ENCODE data around the gene ADD1. TPM values are rescaled to one million over a fixed set of nuclear protein-coding genes. Genes with fewer than 3 reads are reported as not detected.

The ADD1 gene
- total RNA-seq, 1 experiment from 2014 or later = 121 TPM

DNA sequence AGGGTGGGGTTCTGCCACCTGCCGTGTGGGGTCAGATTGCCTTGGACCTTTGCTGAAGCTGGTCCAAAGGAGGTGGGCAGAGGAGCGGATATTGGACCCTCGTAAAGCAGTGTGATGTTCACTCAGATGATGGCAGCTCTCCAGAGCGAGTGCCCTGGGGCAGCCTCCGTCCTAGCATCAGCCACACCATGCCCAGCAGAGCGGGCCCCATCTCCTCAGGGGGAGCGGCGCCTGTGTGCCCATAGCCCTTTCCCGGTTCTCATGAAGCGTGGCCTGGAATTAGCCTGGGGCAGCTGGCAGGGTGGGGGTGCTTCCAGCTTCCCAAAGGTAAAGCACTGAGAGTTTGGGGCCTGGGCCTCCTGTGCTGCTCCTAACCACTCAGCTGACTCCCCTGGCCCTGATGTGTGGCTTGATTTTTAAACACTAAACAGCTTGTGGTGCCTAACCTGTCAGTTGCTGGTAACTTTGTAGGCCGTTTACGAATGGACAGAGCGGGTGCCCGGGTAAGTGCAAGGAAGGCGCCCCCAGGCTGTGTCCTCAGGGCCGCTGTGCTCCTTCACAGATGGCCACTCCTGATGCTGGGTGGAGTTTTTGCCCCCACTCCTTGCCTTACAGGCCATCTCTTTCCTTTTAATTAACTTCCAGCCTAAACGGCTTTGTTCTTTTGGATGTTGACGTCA, 83.5 kb downstream of the ADD1 start:
- in situ Hi-C loops (cut with HindIII; ENCODE audit: low sequenced_read_pairs) = no loop called here
- no peak for DNase-seq (ENCODE audit: low spot score)

DNA sequence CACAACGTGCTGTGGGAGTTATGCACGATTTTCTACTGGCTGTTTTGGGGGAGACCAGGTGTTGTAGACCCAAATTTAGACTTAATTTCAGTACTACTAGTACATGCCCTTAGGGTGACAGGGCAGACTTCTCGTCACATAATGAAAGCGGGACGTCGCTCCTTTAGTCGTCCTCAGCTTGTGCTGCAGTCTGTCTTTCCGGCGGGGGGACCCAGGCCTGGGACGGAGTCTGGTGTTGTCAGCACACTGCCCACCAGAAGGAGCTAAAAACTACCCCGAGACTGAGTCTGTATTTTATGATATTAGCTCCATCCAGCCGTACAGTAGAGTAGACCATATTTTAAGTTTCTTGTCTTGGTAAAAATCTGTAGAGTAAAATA, 84.0 kb downstream of the ADD1 start:
- in situ Hi-C loops (cut with HindIII; ENCODE audit: low sequenced_read_pairs) = no loop called here
- no peak for DNase-seq (ENCODE audit: low spot score)

- in situ Hi-C loops (cut with HindIII; ENCODE audit: low sequenced_read_pairs) = no loop called here
- no peak for DNase-seq (ENCODE audit: low spot score)
These were observed 84.9 kb downstream of the ADD1 start for GRCh38 chr4:2928242-2929176.

DNA sequence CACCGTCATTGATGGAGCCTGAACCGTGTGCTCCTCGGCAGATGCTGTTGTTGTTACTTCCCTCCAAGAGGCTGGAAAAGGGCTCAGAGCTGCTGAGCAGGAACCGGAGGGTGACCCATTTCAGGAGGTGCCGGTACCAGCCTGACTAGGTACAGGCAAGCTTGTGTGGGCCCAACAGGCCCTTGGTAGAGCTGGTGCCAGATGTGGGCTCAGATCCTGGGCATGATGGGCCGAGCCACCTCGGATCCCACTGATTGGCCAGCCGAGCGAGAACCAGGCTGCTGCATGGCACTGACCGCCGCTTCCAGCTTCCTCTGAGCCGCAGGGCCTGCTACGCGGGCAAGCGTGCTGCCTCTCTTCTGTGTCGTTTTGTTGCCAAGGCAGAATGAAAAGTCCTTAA, 85.8 kb downstream of the ADD1 start:
- in situ Hi-C loops (cut with HindIII; ENCODE audit: low sequenced_read_pairs) = no loop called here

DNA sequence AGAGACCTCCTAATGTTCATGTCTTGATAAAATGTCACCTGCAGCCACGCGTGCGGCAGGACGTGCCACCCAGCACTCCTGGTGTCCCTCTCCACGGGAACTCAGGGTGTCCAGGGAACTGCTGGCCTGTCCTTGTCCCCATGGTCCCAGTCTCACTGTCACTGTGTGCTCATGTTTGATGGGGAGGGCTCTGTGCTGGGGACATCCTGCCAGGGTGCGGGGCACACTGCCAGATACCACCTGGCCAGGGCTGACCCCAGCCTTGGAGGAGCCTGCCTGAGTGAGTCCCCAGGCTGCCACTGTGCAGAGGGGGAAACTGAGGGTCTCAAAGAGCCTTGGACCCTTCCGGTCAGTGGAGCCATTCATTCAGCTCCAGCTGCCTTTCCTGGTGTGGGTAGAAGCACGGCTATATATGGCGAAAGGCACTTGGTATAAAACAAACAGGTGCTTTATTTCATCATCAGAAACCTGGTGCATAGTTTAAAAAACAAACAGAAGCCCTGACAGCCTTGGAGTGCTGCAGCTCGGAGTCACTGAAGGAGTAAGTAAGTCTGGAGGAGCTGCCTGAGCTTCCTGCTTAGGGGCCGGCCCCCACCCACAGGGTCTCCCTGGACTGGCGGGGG, 86.6 kb downstream of the ADD1 start:
- no peak for DNase-seq (ENCODE audit: low spot score)
- in situ Hi-C loops (cut with HindIII; ENCODE audit: low sequenced_read_pairs) = no loop called here

More for the DNA sequence above, 85.8 kb downstream of the ADD1 start:
- DNase-seq (ENCODE audit: low spot score) = no peak

GRCh38 chr4:2930758-2931511, 87.3 kb downstream of the ADD1 start:
- in situ Hi-C loops (cut with HindIII; ENCODE audit: low sequenced_read_pairs) = no loop called here

GRCh38 chr4:2931512-2932301, 88.1 kb downstream of the ADD1 start:
- DNase-seq (ENCODE audit: low spot score) = no peak
- in situ Hi-C loops (cut with HindIII; ENCODE audit: low sequenced_read_pairs) = no loop called here

More at GRCh38 chr4:2930758-2931511, 87.3 kb downstream of the ADD1 start:
- peak; percentile 64 for DNase-seq (ENCODE audit: low spot score)

DNA sequence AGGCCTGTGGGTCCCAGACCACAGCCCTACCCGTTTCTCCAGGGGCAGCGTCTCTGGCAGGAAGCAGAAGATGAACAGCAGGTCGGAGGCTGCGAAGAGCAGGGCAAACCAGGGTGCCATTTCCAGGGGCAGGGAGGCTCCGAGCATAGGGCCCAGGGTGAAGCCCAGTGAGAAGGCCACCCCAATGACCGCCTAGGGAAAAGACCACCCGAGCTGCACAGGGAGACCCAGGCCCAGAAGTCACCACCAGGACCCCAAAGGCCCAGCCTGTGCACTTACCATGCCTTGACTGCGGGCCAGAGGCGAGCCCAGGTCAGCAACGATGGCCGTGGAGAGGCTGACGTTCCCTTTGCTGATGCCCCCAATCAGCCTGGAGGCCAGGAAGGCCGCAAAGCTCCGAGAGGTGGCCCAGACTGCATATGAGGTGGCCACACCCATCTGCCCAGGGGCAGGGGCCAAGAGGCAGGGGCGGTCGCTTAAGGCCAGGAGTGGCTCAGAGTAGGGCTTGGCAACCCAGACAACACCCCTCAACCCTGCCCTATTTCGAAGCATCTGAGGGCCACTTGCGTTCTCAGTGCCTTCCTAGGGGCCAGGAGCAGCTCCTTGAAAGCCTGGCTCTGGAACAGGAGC, 88.8 kb downstream of the ADD1 start:
- in situ Hi-C loops (cut with HindIII; ENCODE audit: low sequenced_read_pairs) = no loop called here
- no peak for DNase-seq (ENCODE audit: low spot score)

- DNase-seq (ENCODE audit: low spot score) = no peak
- in situ Hi-C loops (cut with HindIII; ENCODE audit: low sequenced_read_pairs) = no loop called here
These were observed 89.4 kb downstream of the ADD1 start for GRCh38 chr4:2932951-2933565.

DNA sequence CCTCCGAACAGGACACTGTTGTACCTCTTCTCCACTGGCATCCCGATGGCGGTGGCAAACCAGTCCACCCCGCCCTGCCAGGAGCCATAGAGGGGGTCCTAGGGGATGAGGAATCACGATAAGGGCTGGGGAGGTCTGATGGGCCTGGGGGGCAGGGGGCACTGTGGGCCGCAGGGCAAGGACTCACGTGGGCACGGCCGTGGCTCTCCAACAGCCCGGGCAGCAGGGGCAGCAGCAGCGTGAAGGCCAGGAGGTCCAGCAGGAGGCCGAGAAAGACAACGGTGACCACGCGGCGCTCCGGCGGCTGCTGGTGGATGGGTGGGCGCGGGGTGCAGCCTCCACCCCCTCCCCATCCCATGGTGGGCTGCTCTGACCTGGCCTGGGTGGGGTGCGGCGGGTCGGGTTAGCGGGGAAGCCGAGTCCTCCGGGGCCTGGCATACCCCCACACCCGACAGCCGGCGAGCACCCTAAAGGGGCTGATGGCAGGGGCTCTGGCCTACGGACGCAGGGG, 90.0 kb downstream of the ADD1 start:
- no peak for DNase-seq (ENCODE audit: low spot score)
- in situ Hi-C loops (cut with HindIII; ENCODE audit: low sequenced_read_pairs) = no loop called here

DNA sequence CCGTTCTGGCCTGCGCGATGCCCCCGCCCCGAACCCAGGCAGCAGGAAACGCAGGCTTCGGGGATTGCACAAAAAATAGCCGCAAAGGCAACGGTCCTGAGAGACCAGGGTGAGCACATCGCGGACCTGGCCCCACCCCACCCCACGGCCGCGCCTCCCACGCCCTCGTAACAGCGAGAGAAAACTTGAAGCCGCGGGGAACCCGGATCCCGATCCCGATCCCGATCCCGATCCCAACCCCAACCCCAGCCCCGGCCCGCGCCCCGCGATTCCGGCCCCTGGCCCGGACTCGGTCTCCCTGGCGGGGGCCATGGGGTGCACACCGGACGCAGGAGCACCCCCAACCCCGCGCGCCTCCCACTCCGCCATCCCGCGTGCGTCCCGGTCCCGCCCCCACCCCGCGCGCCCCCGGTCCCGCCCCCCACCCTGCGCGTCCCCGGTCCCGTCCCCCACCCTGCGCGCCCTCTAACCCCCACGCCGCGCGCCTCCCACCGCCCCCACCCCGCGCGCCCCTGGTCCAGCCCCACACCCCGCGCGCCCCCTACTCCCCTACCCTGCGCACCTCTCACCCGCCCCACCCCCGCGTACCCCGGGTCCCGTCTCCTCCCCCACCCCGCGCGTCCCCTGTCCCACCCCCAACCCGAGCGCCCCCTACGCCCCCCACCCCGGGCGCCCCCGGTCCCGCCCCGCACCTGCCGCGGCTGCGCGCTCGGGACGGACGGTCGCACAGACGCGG, 90.6 kb downstream of the ADD1 start:
- DNase-seq (ENCODE audit: low spot score) = no peak
- in situ Hi-C loops (cut with HindIII; ENCODE audit: low sequenced_read_pairs) = no loop called here

DNA sequence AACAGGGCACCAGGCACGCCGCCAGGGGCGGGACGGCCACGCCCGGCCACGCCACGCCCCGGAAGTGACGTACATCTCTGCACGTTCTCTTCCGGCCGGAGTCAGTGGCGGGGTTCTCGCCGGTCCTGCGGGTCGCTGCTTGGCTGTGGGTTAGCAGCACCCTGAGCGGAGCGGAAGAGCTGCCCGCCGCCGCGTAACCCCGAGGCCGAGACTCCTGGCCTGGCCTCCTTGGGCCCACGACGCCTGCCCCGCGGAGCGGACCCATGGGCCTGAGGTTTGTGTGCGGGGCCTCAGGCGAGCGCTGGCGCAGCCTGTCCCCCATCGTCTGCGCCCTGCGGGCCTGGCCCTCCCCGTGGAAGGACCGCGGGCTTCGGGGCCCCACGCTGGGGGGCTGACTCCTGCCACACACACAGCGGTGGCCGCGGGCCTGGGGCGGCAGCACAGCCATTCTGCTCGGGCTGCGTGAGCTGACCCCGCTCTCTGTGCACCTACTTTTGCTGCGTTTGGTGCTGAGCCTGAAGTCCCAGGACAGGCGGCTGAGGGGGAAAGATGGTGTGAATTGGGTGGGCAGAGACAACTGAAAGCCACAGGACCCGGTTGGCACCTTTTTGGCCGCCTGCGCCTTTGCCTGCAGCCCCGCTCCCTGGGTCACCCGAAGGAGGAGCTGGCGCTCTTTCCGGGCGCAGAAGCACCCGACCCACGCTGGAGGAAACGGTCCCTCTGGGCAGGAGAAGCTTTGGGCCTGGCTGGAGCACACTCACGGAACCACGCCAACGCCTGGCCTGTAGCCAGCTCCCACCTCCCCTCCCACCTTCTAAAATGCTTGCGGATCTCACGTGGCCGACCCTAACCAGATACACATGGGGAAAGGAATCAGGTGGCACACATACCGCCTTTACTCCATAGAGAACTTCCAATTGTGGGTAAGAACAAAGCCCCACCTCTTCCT, 91.4 kb downstream of the ADD1 start:
- peak; percentile 86 for DNase-seq (ENCODE audit: low spot score)
- in situ Hi-C loops (cut with HindIII; ENCODE audit: low sequenced_read_pairs) = loop anchor here (5.0 kb wide), 1 partner anchor 93 kb away; the partner anchor contains the start of gene ADD1

- no peak for DNase-seq (ENCODE audit: low spot score)
- in situ Hi-C loops (cut with HindIII; ENCODE audit: low sequenced_read_pairs) = loop anchor here (5.0 kb wide), 1 partner anchor 94 kb away; the partner anchor contains the start of gene ADD1
These were observed 92.4 kb downstream of the ADD1 start for GRCh38 chr4:2935762-2936743.

DNA sequence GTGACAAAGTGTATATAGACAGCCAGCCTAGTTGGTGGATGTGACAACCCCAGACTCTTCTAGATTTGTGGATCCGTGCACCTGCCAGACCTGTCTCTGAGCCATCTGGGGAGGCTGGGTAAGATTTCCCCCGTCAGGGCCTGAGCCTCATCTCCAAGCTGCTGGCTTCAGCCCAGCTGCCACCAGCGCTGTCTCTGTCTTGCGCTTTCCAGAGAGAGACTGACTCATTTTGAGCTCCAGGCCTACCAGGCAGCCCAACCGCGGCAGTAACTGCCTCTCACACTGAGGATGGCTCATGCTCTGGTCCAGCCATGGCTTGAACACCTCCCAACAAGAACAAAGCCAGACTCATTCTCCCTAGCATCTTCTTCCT, 93.1 kb downstream of the ADD1 start:
- in situ Hi-C loops (cut with HindIII; ENCODE audit: low sequenced_read_pairs) = loop anchor here (5.0 kb wide), 1 partner anchor 94 kb away; the partner anchor contains the start of gene ADD1
- DNase-seq (ENCODE audit: low spot score) = no peak
